GM23248 (cell line): ENCODE measurements around the gene HDHD2. TPM values are rescaled to one million over a fixed set of nuclear protein-coding genes. Genes with fewer than 3 reads are reported as not detected.
"Not testable (repeated sequence)": the region's sequence is repeated elsewhere in the genome, so short reads cannot be mapped to it uniquely, and the experiment has no call there.

Source experiments
- DNase-seq: peaks from one replicate; pipeline ENCODE4 v3.0.0-alpha.2; 2015
- H2AFZ ChIP-seq: fragments of 200-600 bp; sonication (generic); 2 replicates; pipeline ENCODE4 v1.6.1; 2016; ENCODE audit warnings: antibody characterized with exemption
- H3F3A ChIP-seq: fragments of 200-600 bp; sonication (generic); 2 replicates; pipeline ENCODE4 v1.6.1; 2016; ENCODE audit warnings: mild to moderate bottlenecking, antibody characterized with exemption, mixed run types; ENCODE audit not compliant: insufficient read depth
- H3K27ac ChIP-seq: fragments of 200-600 bp; sonication (generic); 2 replicates; pipeline ENCODE4 v1.5.1; 2016; ENCODE audit warnings: mild to moderate bottlenecking
- H3K27me3 ChIP-seq: fragments of 200-600 bp; sonication (generic); replicated peaks from 2 replicates; pipeline ENCODE4 v1.6.1; 2016; ENCODE audit warnings: mild to moderate bottlenecking; ENCODE audit not compliant: insufficient read depth
- H3K36me3 ChIP-seq: fragments of 200-600 bp; sonication (generic); 2 replicates; pipeline ENCODE4 v1.6.1; 2016; ENCODE audit warnings: low read depth, mild to moderate bottlenecking
- H3K4me1 ChIP-seq: fragments of 200-600 bp; sonication (generic); 2 replicates; pipeline ENCODE4 v1.6.1; 2016; ENCODE audit warnings: mild to moderate bottlenecking; ENCODE audit not compliant: insufficient read depth
- H3K4me2 ChIP-seq: fragments of 200-600 bp; sonication (generic); one replicate; pipeline ENCODE4 v1.6.1; 2016; ENCODE audit warnings: mild to moderate bottlenecking; ENCODE audit not compliant: unreplicated experiment
- H3K4me3 ChIP-seq: fragments of 200-600 bp; sonication (generic); 2 replicates; pipeline ENCODE4 v1.5.1; 2016; ENCODE audit warnings: mild to moderate bottlenecking
- H3K79me2 ChIP-seq: fragments of 200-600 bp; sonication (generic); 2 replicates; pipeline ENCODE4 v1.6.1; 2016; ENCODE audit warnings: mild to moderate bottlenecking; ENCODE audit not compliant: insufficient read depth
- H3K9ac ChIP-seq: fragments of 200-600 bp; sonication (generic); 2 replicates; pipeline ENCODE4 v1.6.1; 2016; ENCODE audit warnings: mild to moderate bottlenecking
- H3K9me2 ChIP-seq: fragments of 200-600 bp; sonication (generic); 2 replicates; pipeline ENCODE4 v1.6.1; 2016; ENCODE audit warnings: mixed run types, mild to moderate bottlenecking, moderate library complexity; ENCODE audit not compliant: insufficient read depth
- H3K9me3 ChIP-seq: fragments of 200-600 bp; sonication (generic); one replicate; pipeline ENCODE4 v1.6.1; 2017; ENCODE audit warnings: low read depth
- H4K20me1 ChIP-seq: fragments of 200-600 bp; sonication (generic); 2 replicates; pipeline ENCODE4 v1.6.0; 2016; ENCODE audit not compliant: insufficient read depth
- EZH2 ChIP-seq: fragments of 200-600 bp; sonication (generic); IDR thresholded peaks from 2 replicates; pipeline ENCODE4 v1.6.1; 2018; ENCODE audit warnings: antibody characterized with exemption, mild to moderate bottlenecking; ENCODE audit not compliant: insufficient read depth, poor library complexity, severe bottlenecking
- EZH2phosphoT487 ChIP-seq: fragments of 200-600 bp; sonication (generic); IDR thresholded peaks from 2 replicates; pipeline ENCODE4 v1.6.1; 2018; ENCODE audit warnings: antibody characterized with exemption, moderate library complexity, mild to moderate bottlenecking, low read depth; ENCODE audit not compliant: insufficient read depth
- whole genome bisulfite sequencing, 2 experiments: methylation state at CpG; one replicate each; pipeline ENCODE4 v1.1.6; 2015 to 2017; ENCODE audit warnings: low lambda C conversion rate in 2 of 2, low coverage in 1 of 2; ENCODE audit errors: missing lambda C conversion rate in 2 of 2; 5-methylcytosine and 5-hydroxymethylcytosine counted together
- in situ Hi-C: fragments of 300-500 bp; cut with MboI; formaldehyde crosslinking; loops from 2 replicates; pipeline ENCODE4 v1.15.0; 2020
- polyA plus RNA-seq: library from polyadenylated mRNA; unstranded; fragments of >200 nt; fragmentation: Nextera tagmentation; extraction: Ambion mirVana; gene quantifications from 2 replicates; pipeline ENCODE4 v1.2.1, GENCODE V29; 2016
- total RNA-seq: library from RNA; depleted of rRNA; stranded (reverse); fragments of >200 nt; shearing (Covaris generic); gene quantifications from 2 replicates; pipeline ENCODE4 v1.2.3, GENCODE V29; 2014

HDHD2 gene
- total and polyA plus RNA-seq, 2 experiments from 2014 or later: 14.2 to 25.4 TPM

DNA sequence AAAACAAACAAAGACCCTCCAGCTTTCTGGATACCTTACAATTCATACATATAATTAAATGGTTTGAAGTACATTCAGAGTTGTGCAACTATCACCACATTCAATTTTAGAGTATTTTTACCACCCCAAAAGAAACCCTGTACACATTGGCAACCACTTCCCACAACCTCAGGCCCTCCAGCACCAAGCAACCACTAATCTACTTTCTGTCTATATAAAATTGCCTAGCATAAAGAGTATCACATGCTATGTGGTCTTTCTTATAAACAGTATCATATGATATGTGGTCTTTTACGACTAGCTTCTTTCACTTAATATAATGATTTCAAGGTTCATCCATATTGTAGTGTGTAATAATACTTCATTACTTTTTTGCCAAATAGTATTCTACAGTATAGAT, 18.6 kb upstream of the HDHD2 start:
- Histone ChIP-seq H3K79me2 (peaks cover 100% of the 10 kb centered on the region), H3K4me1 (0 out of 2 replicates have a peak, but pooled peaks cover under 1% of the 10 kb centered on the region), H3K27me3 (no peaks in the 10 kb centered on the region), H3K36me3 (0 out of 2 replicates have a peak, but pooled peaks cover 6% of the 10 kb centered on the region), H3K9me2 (no peaks in the 10 kb centered on the region), H3K27ac (no peak overlapping the region), H3K4me3 (no peak overlapping the region), H4K20me1 (peaks cover 8% of the 10 kb centered on the region; the same call in 1 of the 2 replicates), H3K4me2 (no peak overlapping the region), H2AFZ (no peak overlapping the region), H3K9ac (no peak overlapping the region), H3K9me3 (no peaks in the 10 kb centered on the region), H3F3A (peaks cover 13% of the 10 kb centered on the region)
- WGBS, 2 experiments: 9 to 10% methylated on average over 1 of the region's 1 CpG
- TF ChIP-seq EZH2 (no peak), EZH2phosphoT487 (no peak)
- in situ Hi-C loops: no loop called here
- DNase-seq: no peak

DNA sequence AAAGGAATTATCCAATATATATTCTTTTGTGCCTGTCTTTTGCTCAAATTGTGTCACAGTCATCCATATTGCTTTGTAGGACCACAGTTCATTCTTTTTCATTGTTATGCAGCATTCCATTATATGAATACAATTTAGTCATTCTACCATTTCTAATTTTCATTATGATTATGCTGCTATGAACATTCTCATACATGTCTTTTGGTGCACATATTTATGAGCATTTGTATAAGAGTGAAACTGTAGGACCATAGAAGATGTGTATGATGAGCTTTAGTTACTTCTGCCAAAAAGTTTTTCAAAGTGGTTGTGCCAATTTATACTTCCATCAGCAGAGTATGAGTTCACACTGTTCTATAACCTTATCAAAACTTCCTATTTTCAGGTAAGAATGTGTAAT, 18.2 kb upstream of the HDHD2 start:
- Histone ChIP-seq H3K9me2 (no peaks in the 10 kb centered on the region), H3K4me1 (peaks cover 4% of the 10 kb centered on the region), H3K79me2 (peaks cover 100% of the 10 kb centered on the region), H4K20me1 (peaks cover 8% of the 10 kb centered on the region; the same call in 1 of the 2 replicates), H3K27ac (no peak overlapping the region), H3K4me3 (no peak overlapping the region), H3K9ac (no peak overlapping the region), H3K9me3 (no peaks in the 10 kb centered on the region), H3K27me3 (no peaks in the 10 kb centered on the region), H2AFZ (no peak overlapping the region), H3F3A (peaks cover 17% of the 10 kb centered on the region), H3K36me3 (0 out of 2 replicates have a peak, but pooled peaks cover 6% of the 10 kb centered on the region), H3K4me2 (no peak overlapping the region)
- in situ Hi-C loops: no loop called here
- DNase-seq: no peak
- no peak for TF ChIP-seq EZH2
- no peak for TF ChIP-seq EZH2phosphoT487

DNA sequence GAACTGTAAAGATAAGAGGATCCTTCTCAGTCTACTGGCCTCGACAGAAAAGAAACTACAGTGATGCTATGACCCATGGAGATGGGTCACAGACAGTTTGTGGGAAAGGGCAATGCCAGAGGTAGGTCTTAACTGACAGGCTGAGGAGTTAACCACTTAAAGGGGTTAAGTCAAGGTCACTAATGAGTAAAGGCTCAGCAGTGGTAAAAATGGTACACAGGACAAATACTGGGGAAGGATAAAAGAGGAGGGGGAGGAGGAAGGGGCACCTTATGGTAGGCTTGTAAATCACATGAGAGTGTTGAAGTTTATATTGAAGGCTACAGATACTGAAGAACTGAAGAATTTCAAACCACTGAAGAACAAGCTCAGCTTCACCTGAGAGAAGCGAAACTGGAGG, 16.0 kb upstream of the HDHD2 start:
- in situ Hi-C loops: no loop called here
- H3K27me3 ChIP-seq: no peaks in the 10 kb centered on the region
- H4K20me1 ChIP-seq: peaks cover 8% of the 10 kb centered on the region; the same call in 1 of the 2 replicates
- peaks cover 13% of the 10 kb centered on the region for H3K4me1 ChIP-seq
- no peak overlapping the region for H2AFZ ChIP-seq
- no peak overlapping the region for H3K9ac ChIP-seq
- TF ChIP-seq EZH2: no peak
- DNase-seq: no peak
- H3K9me3 ChIP-seq: no peaks in the 10 kb centered on the region
- H3K9me2 ChIP-seq: no peaks in the 10 kb centered on the region
- no peak overlapping the region for H3K27ac ChIP-seq
- H3K36me3 ChIP-seq: 0 out of 2 replicates have a peak, but pooled peaks cover 2% of the 10 kb centered on the region
- no peak overlapping the region for H3K4me2 ChIP-seq
- no peak overlapping the region for H3K4me3 ChIP-seq
- H3K79me2 ChIP-seq: peaks cover 100% of the 10 kb centered on the region
- WGBS, 2 experiments: 82 to 88% methylated on average over 2 of the region's 2 CpGs
- peaks cover 22% of the 10 kb centered on the region for H3F3A ChIP-seq

DNA sequence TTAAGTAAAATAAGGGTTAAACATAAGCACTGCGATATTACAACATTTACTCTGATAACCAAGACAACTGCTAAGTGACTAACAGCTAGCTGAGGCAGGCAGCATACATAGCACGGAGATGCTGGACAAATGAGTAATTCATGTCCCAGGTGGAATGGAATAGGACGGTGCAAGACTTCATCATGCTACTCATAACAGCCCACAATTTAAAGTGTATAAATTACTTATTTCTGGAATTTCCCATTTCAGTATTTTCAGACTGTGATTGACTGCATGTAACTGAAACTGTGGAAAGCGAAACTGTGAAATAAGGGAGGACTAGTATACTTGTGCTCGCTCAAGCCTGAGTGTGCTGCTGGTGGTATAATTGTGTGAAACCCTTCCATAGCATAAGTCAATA, 12.9 kb upstream of the HDHD2 start:
- H4K20me1 ChIP-seq: no peaks in the 10 kb centered on the region; the same call in 1 of the 2 replicates
- H3K36me3 ChIP-seq: no peaks in the 10 kb centered on the region
- no peak for TF ChIP-seq EZH2
- TF ChIP-seq EZH2phosphoT487: no peak
- H3K9ac ChIP-seq: peak overlapping the region; percentile 19; the same call in 1 of the 2 replicates
- DNase-seq: peak; percentile 90
- peak overlapping the region; percentile 64 for H3K4me2 ChIP-seq
- peak overlapping the region; percentile 74 for H3K27ac ChIP-seq
- no peaks in the 10 kb centered on the region for H3K9me3 ChIP-seq
- in situ Hi-C loops: no loop called here
- peaks cover 13% of the 10 kb centered on the region for H3F3A ChIP-seq
- H3K9me2 ChIP-seq: no peaks in the 10 kb centered on the region
- no peak overlapping the region for H2AFZ ChIP-seq
- WGBS, 2 experiments: 46 to 49% methylated on average over 5 of the region's 5 CpGs
- H3K27me3 ChIP-seq: no peaks in the 10 kb centered on the region
- H3K79me2 ChIP-seq: peaks cover 100% of the 10 kb centered on the region
- H3K4me3 ChIP-seq: peak overlapping the region; percentile 41
- peaks cover 13% of the 10 kb centered on the region for H3K4me1 ChIP-seq

DNA sequence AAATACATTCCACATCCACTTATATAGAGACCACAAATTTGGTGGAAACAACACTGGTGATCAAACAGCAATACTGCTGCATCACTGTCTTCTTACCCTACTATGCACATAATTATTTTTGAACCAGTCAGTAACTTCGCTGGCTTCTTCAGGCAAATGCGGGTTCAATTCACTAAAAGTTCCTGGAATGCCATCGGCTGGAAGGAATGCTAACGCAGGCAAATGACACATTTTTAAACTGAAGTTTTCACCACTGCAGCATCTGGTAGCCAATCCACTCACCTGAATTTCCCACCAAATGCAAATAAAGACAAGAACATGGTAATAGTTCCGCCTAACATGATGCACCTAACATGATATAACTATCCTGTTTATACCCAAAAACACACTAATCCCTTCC, 10.0 kb upstream of the HDHD2 start:
- Histone ChIP-seq H3F3A (peaks cover 13% of the 10 kb centered on the region), H3K9me3 (no peaks in the 10 kb centered on the region), H3K4me1 (peaks cover 13% of the 10 kb centered on the region), H2AFZ (no peak overlapping the region), H3K79me2 (peaks cover 100% of the 10 kb centered on the region), H4K20me1 (no peaks in the 10 kb centered on the region), H3K4me3 (no peak overlapping the region), H3K9me2 (no peaks in the 10 kb centered on the region), H3K4me2 (no peak overlapping the region), H3K9ac (no peak overlapping the region), H3K36me3 (peaks cover 9% of the 10 kb centered on the region; the same call in 1 of the 2 replicates), H3K27ac (no peak overlapping the region), H3K27me3 (no peaks in the 10 kb centered on the region)
- TF ChIP-seq EZH2phosphoT487 (no peak), EZH2 (no peak)
- WGBS, 2 experiments: 89 to 92% methylated on average over 5 of the region's 5 CpGs
- in situ Hi-C loops: no loop called here
- no peak for DNase-seq

DNA sequence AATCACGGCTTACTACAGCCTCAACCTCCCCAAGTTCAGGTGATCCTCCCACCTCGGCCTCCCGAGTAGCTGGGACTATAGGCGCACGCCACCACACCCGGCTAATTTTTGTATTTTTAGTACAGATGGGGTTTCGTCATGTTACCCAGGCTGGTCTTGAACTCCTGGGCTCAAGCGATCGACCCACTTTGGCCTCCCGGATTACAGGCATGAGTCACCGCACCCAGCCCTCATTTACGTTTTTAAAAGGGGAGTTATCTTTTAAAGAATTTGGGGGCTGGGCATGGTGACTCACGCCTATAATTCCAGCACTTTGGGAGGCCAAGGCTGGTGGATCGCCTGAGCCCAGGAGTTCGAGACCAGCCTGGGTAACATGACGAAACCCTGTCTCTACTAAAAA, 8.1 kb upstream of the HDHD2 start:
- H3K4me3 ChIP-seq, H3K9ac ChIP-seq, H3K4me2 ChIP-seq, DNase-seq, H3K9me3 ChIP-seq, H2AFZ ChIP-seq, in situ Hi-C loops, H3K9me2 ChIP-seq, H3K27ac ChIP-seq, H3K27me3 ChIP-seq, H4K20me1 ChIP-seq, H3K4me1 ChIP-seq: not testable (repeated sequence)
- H3K79me2 ChIP-seq: peaks cover 93% of the 10 kb centered on the region
- peaks cover 24% of the 10 kb centered on the region; the same call in 1 of the 2 replicates for H3K36me3 ChIP-seq
- 94 to 96% methylated on average over 16 of the region's 16 CpGs for WGBS, 2 experiments
- peaks cover 12% of the 10 kb centered on the region for H3F3A ChIP-seq
